DOHH2 (cell line): Measurements from ENCODE around the gene FBXL13.

Source experiments
- H3F3A ChIP-seq: fragments of 200-600 bp; sonication (generic), shearing (Covaris generic); 2 replicates; pipeline ENCODE4 v1.6.0; 2016; ENCODE audit warnings: antibody characterized with exemption, mild to moderate bottlenecking; ENCODE audit not compliant: control insufficient read depth, insufficient read depth
- H3K27ac ChIP-seq: fragments of 200-600 bp; sonication (generic); 2 replicates; pipeline ENCODE4 v1.5.1; 2014; ENCODE audit warnings: low read depth, mild to moderate bottlenecking, low read length, moderate library complexity
- H3K27me3 ChIP-seq: fragments of 200-600 bp; sonication (generic); 2 replicates; pipeline ENCODE4 v1.6.1; 2014; ENCODE audit warnings: mild to moderate bottlenecking, low read length, mixed read lengths; ENCODE audit not compliant: control insufficient read depth
- H3K36me3 ChIP-seq: fragments of 200-600 bp; sonication (generic); 2 replicates; pipeline ENCODE4 v1.6.1; 2014; ENCODE audit warnings: mild to moderate bottlenecking, low read length, moderate library complexity, mixed read lengths; ENCODE audit not compliant: control insufficient read depth
- H3K4me1 ChIP-seq: fragments of 200-600 bp; sonication (generic); 2 replicates; pipeline ENCODE4 v1.6.1; 2014; ENCODE audit warnings: mild to moderate bottlenecking, low read length, mixed read lengths; ENCODE audit not compliant: control insufficient read depth
- H3K4me2 ChIP-seq: fragments of 200-600 bp; sonication (generic); 2 replicates; pipeline ENCODE4 v1.6.0; 2014; ENCODE audit warnings: mild to moderate bottlenecking, low read length, moderate library complexity
- H3K4me3 ChIP-seq: fragments of 200-600 bp; sonication (generic); 2 replicates; pipeline ENCODE4 v1.5.1; 2014; ENCODE audit warnings: mild to moderate bottlenecking, low read length, mixed read lengths
- H3K79me2 ChIP-seq: fragments of 200-600 bp; sonication (generic); 2 replicates; pipeline ENCODE4 v1.6.1; 2014; ENCODE audit warnings: mild to moderate bottlenecking, low read length, mixed read lengths; ENCODE audit not compliant: control insufficient read depth
- H3K9me2 ChIP-seq: fragments of 200-600 bp; sonication (generic); replicated peaks from 2 replicates; pipeline ENCODE4 v1.6.1; 2014; ENCODE audit warnings: mild to moderate bottlenecking, low read length, mixed read lengths; ENCODE audit not compliant: control insufficient read depth
- H3K9me3 ChIP-seq: fragments of 200-600 bp; sonication (generic); 2 replicates; pipeline ENCODE4 v1.6.1; 2014; ENCODE audit warnings: antibody characterized with exemption, low read length, mixed read lengths; ENCODE audit not compliant: control insufficient read depth, insufficient read depth
- H4K20me1 ChIP-seq: fragments of 200-600 bp; sonication (generic); 2 replicates; pipeline ENCODE4 v1.6.0; 2014; ENCODE audit warnings: low read depth, mild to moderate bottlenecking, antibody characterized with exemption, low read length, moderate library complexity; ENCODE audit not compliant: control insufficient read depth, insufficient read depth
- CTCF ChIP-seq: fragments of 200-600 bp; sonication (generic); IDR thresholded peaks from one replicate; pipeline ENCODE4 v1.5.1; 2014; ENCODE audit warnings: antibody characterized with exemption, mild to moderate bottlenecking, low read depth, low read length; ENCODE audit not compliant: poor library complexity, severe bottlenecking
- EZH2phosphoT487 ChIP-seq: fragments of 200-600 bp; sonication (generic); IDR thresholded peaks from 2 replicates; pipeline ENCODE4 v1.6.1; 2017; ENCODE audit warnings: borderline replicate concordance, mild to moderate bottlenecking, antibody characterized with exemption, low read length, moderate library complexity, mixed read lengths

Gene FBXL13

DNA sequence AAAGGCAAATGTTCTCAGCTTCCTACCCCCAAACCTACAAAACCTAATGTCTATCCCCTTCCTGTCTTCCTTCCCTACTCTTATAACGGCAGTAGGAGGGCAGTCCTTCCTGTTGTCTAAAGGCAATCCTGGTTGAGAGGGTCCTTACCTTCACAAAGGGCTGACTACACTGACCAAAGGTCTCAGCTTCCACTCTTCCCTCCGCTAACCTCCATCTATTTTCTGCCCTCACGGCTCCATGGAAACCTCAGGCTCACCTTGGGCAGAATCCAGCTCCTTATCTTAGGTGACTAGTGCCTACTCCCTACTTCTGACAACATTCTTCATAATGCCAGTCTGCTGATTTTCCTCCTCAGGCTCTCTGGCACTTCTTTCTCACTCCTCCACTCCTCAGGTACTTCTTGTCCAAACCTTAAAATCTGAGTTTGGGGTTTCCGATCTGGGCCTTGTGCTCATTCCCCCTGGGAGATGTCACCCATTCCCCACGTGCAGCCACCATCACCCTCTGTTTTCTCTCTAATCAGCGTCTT is 542 bp downstream of the FBXL13 start:
- no peak for TF ChIP-seq EZH2phosphoT487
- TF ChIP-seq CTCF = no peak
- no peaks in the 10 kb centered on the region; the same call in 1 of the 2 replicates for H4K20me1 ChIP-seq
- H3K4me1 ChIP-seq = peaks cover 42% of the 10 kb centered on the region
- H3K27ac ChIP-seq = peak overlapping the region; percentile 63
- peaks cover 39% of the 10 kb centered on the region for H3K79me2 ChIP-seq
- H3K9me3 ChIP-seq = no peaks in the 10 kb centered on the region
- H3K4me2 ChIP-seq = peak overlapping the region; percentile 99
- H3K4me3 ChIP-seq = peak overlapping the region; percentile 78
- H3K9me2 ChIP-seq = no peaks in the 10 kb centered on the region
- no peaks in the 10 kb centered on the region for H3K27me3 ChIP-seq
- H3K36me3 ChIP-seq = peaks cover 27% of the 10 kb centered on the region
- H3F3A ChIP-seq = 0 out of 2 replicates have a peak, but pooled peaks cover 4% of the 10 kb centered on the region

DNA sequence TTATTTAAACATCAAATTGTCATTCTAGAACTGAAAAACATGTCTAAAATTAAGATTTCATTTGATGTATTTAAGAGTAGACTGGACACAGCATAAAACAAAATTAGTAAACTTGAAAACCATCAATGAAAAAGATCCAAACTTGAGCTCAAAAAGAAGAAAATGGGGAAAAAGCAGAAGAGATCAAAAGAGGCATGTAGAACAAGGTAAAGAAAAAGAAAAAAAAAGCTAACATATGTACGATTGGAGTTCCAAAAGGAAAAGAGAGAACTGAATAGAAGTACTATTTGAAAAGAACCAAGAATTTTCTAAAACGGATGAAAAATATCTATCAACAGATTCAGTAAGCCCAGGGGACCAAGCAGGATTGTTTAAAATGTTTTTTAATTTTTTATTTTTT is 3.6 kb downstream of the FBXL13 start:
- Histone ChIP-seq H4K20me1 (no peaks in the 10 kb centered on the region; the same call in 1 of the 2 replicates), H3K4me2 (no peak overlapping the region), H3K36me3 (peaks cover 6% of the 10 kb centered on the region; the same call in 1 of the 2 replicates), H3K4me1 (peaks cover 22% of the 10 kb centered on the region), H3K4me3 (no peak overlapping the region), H3K27ac (no peak overlapping the region), H3K9me2 (no peaks in the 10 kb centered on the region), H3K79me2 (peaks cover 10% of the 10 kb centered on the region), H3F3A (0 out of 2 replicates have a peak, but pooled peaks cover 4% of the 10 kb centered on the region), H3K9me3 (no peaks in the 10 kb centered on the region), H3K27me3 (no peaks in the 10 kb centered on the region)
- TF ChIP-seq EZH2phosphoT487 (no peak), CTCF (no peak)

- Histone ChIP-seq H3K4me3 (no peak overlapping the region), H3K27me3 (no peaks in the 10 kb centered on the region), H3K36me3 (no peaks in the 10 kb centered on the region), H3K79me2 (no peaks in the 10 kb centered on the region), H3F3A (0 out of 2 replicates have a peak, but pooled peaks cover 4% of the 10 kb centered on the region), H3K27ac (no peak overlapping the region), H3K4me1 (peaks cover 16% of the 10 kb centered on the region), H3K9me3 (no peaks in the 10 kb centered on the region), H3K9me2 (no peaks in the 10 kb centered on the region), H3K4me2 (no peak overlapping the region), H4K20me1 (no peaks in the 10 kb centered on the region)
- no peak for TF ChIP-seq CTCF
- TF ChIP-seq EZH2phosphoT487 = no peak
Measured at GRCh38 chr7:103068414-103069403, 5.9 kb downstream of the FBXL13 start.
